Transverse colon (tissue), 4 donors: ENCODE measurements around the gene MISP3. TPM values are rescaled to one million over a fixed set of nuclear protein-coding genes. Genes with fewer than 3 reads are reported as not detected.
"Not testable (repeated sequence)": the region's sequence is repeated elsewhere in the genome, so short reads cannot be mapped to it uniquely, and the experiment has no call there.

Experiments used
- DNase-seq: peaks from one replicate; pipeline ENCODE4 v3.0.0-alpha.2; 2019
- H3K27ac ChIP-seq, 4 donors: fragments of 200-600 bp; sonication (generic); 2 replicates each; pipeline ENCODE4 v1.5.1; 2016 to 2018; ENCODE audit warnings: inconsistent platforms in 4 of 4
- H3K27me3 ChIP-seq: fragments of 200-600 bp; sonication (generic); 2 replicates; pipeline ENCODE4 v1.5.1; 2017; ENCODE audit warnings: inconsistent platforms
- H3K36me3 ChIP-seq, 4 donors: fragments of 200-600 bp; sonication (generic); 2 replicates each; pipeline ENCODE4 v1.5.1; 2017 to 2019; ENCODE audit warnings: inconsistent platforms in 4 of 4
- H3K4me1 ChIP-seq, 4 donors: fragments of 200-600 bp; sonication (generic); 2 replicates each; pipeline ENCODE4 v1.5.1; 2017 to 2020; ENCODE audit warnings: inconsistent platforms in 4 of 4
- H3K4me3 ChIP-seq, 4 donors: fragments of 200-600 bp; sonication (generic); 1 replicate in 1 of 4; 2 replicates in 3 of 4; pipeline versions ENCODE4 v1.5.1 to v1.6.1; 2017 to 2019; ENCODE audit warnings: inconsistent platforms in 4 of 4
- H3K9me3 ChIP-seq, 2 donors: fragments of 200-600 bp; sonication (generic); 2 replicates each; pipeline ENCODE4 v1.5.1; 2017 to 2019; ENCODE audit warnings: inconsistent platforms in 2 of 2
- CTCF ChIP-seq, 5 experiments: fragments of 200-600 bp in 3 of 5; fragments of 450-650 bp in 2 of 5; sonication (generic) in 3 of 5; IDR thresholded peaks; 1 replicate in 2 of 5; 2 replicates in 3 of 5; pipeline ENCODE4 v1.5.1; 2016 to 2017; ENCODE audit warnings: antibody characterized with exemption in 5 of 5, inconsistent platforms in 3 of 5, mild to moderate bottlenecking in 2 of 5, moderate library complexity in 1 of 5
- EP300 ChIP-seq: sonication (generic); formaldehyde crosslinking; IDR thresholded peaks from one replicate; pipeline ENCODE4 v1.6.1; 2017; ENCODE audit warnings: antibody characterized with exemption, low read depth
- POLR2A ChIP-seq: fragments of 450-650 bp; IDR thresholded peaks from one replicate; pipeline ENCODE4 v1.6.1; 2016; ENCODE audit warnings: antibody characterized with exemption, mild to moderate bottlenecking, moderate library complexity
- POLR2AphosphoS5 ChIP-seq, 3 donors: sonication (generic); formaldehyde crosslinking; IDR thresholded peaks; one replicate each; pipeline ENCODE4 v1.6.1; 2016; ENCODE audit warnings: antibody characterized with exemption in 3 of 3
- WGBS, 2 donors: methylation state at CpG; one replicate each; pipeline ENCODE4 v1.1.5; 2018; ENCODE audit warnings: low coverage in 1 of 2; 5-methylcytosine and 5-hydroxymethylcytosine counted together
- in situ Hi-C, 4 donors: fragments of 200-750 bp; cut with MboI; loops; one replicate each; pipeline versions ENCODE4 v1.15.0 to v1.15.1; 2017; ENCODE audit warnings: low sequenced_read_pairs in 3 of 4, low pct_ligation_motif_present in 1 of 4, low pct_unique_long_range_greater_than_20kb in 1 of 4
- intact Hi-C: fragments of 100-400 bp; cut with DNase I; formaldehyde crosslinking; loops from one replicate; pipeline ENCODE4 v1.15.1; 2023; ENCODE audit warnings: low total_unique reads
- total RNA-seq, 4 donors: library from RNA; depleted of rRNA; stranded (reverse); fragments of >200 nt; gene quantifications; one replicate each; pipeline ENCODE4 v1.1.0, GENCODE V29; 2016

Gene MISP3
- total RNA-seq, 4 donors from 2014 or later, result 23.8 to 115 (median 35.8) TPM

DNA sequence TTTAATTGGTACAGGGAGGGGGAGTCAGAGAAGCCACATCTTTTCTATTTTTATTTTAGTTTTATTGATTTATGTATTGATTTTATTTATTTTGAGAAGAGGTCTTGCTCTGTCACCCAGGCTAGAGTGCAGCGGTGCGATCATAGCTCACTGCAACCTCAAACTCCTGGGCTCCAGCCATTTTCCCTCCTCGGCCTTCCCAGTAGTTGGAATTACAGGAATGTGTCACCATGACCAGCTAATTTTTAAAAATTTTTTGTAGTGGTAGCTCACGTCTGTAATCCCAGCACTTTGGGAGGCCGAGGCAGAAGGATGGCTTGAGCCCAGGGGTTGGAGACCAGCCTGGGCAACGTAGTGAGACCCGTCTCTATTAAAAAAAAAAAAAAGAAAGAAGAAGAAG lies 36.9 kb upstream of the MISP3 start:
- H3K9me3 ChIP-seq, result no peaks in the 10 kb centered on the region
- WGBS, 2 donors, result 82 to 90% methylated on average over 4 to 7 of the region's 7 CpGs
- H3K4me1 ChIP-seq, result peaks cover 0 to 15% (median 10%) of the 10 kb centered on the region in 4 donors
- no peaks in the 10 kb centered on the region for H3K27me3 ChIP-seq
- no peak for DNase-seq
- in situ Hi-C loops, result no loop called here
- no peaks in the 10 kb centered on the region for H3K36me3 ChIP-seq
- no peak for TF ChIP-seq EP300
- TF ChIP-seq POLR2AphosphoS5 (IDR thresholded peaks at IDR 0.05), result no peak
- TF ChIP-seq CTCF (IDR thresholded peaks at IDR 0.05), result no peak
- no peak for TF ChIP-seq POLR2A
- intact Hi-C loops, result no loop called here
- H3K4me3 ChIP-seq, result no peak overlapping the region
- H3K27ac ChIP-seq, result no peak overlapping the region

DNA sequence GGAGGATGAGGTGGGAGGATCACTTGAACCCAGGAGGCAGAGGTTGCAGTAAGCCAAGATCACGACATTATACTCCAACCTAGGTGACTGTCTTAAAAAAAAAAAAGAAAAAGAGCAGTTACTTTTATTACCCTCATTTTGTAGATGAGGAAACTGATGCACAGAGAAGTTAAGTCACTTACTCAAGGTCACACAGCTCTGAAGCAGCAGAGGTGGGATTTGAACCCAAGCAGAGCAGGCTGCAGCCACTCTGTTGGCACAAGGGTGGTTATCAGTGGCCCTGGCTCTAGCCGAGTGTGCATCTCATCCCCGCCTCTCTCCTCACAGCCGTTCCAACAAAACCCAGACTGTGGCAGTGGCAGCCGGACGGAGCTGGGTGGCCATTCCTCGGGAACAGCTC lies 33.4 kb upstream of the MISP3 start:
- Histone ChIP-seq H3K27me3 (no peaks in the 10 kb centered on the region), H3K4me3 (no peak overlapping the region), H3K4me1 (peaks cover 0 to 17% (median 3%) of the 10 kb centered on the region in 4 donors), H3K27ac (no peak overlapping the region), H3K9me3 (no peaks in the 10 kb centered on the region), H3K36me3 (no peaks in the 10 kb centered on the region)
- in situ Hi-C loops, result no loop called here
- intact Hi-C loops, result no loop called here
- WGBS, 2 donors, result 96% methylated on average over 7 of the region's 7 CpGs; no CpG with 5 or more reads in 1 of the 2 donors
- no peak for DNase-seq
- no peak for TF ChIP-seq POLR2AphosphoS5 (IDR thresholded peaks at IDR 0.05)
- TF ChIP-seq POLR2A, result no peak

DNA sequence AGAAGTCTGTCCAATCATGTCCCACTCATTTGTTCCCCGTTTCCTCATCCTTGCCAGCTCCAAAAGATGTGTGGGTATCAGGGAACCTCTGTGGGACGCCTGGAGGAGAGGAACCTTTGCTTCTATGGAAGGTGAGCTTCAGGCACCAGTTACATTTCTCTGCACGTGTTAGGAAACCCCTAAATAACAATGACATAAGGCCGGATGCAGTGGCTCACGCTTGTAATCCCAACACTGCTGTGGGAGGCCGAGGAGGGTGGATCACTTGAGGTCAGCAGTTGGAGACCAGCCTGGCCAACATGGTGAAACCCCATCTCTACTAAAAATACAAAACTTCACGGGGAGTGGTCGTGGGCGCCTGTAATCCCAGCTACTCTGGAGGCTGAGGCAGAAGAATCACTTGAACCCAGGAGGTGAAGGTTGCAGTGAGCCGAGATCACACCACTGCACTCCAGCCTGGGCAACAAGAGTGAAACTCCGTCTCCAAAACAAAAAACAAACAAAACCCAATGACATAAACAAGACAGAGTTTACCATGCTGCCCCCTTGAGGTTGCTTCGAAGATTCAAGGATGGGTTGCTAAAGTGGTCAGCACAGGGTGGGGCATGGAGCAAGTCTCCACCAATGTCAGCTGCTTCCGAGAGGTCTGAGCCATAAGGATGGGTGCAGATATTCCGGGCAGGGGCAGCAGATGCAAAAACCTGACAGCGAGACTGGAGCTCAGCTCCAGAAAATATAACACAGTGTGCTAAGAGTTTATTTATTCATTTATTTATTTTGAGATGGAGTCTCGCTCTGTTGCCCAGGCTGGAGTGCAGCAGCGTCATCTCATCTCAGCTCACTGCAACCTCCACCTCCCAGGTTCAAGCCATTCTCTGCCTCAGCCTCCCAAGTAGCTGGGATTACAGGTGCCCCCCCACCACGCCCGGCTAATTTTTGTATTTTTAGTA lies 29.7 kb upstream of the MISP3 start:
- intact Hi-C loops, H3K36me3 ChIP-seq: not testable (repeated sequence)
- 66% methylated on average over 19 of the region's 19 CpGs; no CpG with 5 or more reads in 1 of the 2 donors for WGBS, 2 donors

GRCh38 chr19:14047866-14048265 lies 24.7 kb upstream of the MISP3 start:
- DNase-seq, H3K27ac ChIP-seq, H3K4me3 ChIP-seq, H3K9me3 ChIP-seq, H3K36me3 ChIP-seq, in situ Hi-C loops, H3K27me3 ChIP-seq, intact Hi-C loops: not testable (repeated sequence)
- WGBS, 2 donors, result 95 to 96% methylated on average over 3 to 10 of the region's 10 CpGs
- peaks cover 0 to 14% (median 3%) of the 10 kb centered on the region in 4 donors for H3K4me1 ChIP-seq

More for the DNA sequence above, 29.7 kb upstream of the MISP3 start:
- H3K9me3 ChIP-seq, H3K27me3 ChIP-seq, H3K4me3 ChIP-seq, in situ Hi-C loops: not testable (repeated sequence)
- Histone ChIP-seq H3K4me1 (peaks cover 0 to 18% (median 3%) of the 10 kb centered on the region in 4 donors), H3K27ac (peak overlapping the region in 2 of 4 donors; percentile 33 to 54)
- DNase-seq, result peak; percentile 58
- TF ChIP-seq CTCF (IDR thresholded peaks at IDR 0.05), result peak; percentile 43 to 72 (median 56)

- TF ChIP-seq CTCF (IDR thresholded peaks at IDR 0.05) (peak; percentile 71 to 89 (median 80)), POLR2AphosphoS5 (IDR thresholded peaks at IDR 0.05) (no peak)
- H3K4me3 ChIP-seq, result no peak overlapping the region
- WGBS, 2 donors, result 78% methylated on average over 8 of the region's 8 CpGs; no CpG with 5 or more reads in 1 of the 2 donors
- no peaks in the 10 kb centered on the region for H3K27me3 ChIP-seq
- H3K36me3 ChIP-seq, result no peaks in the 10 kb centered on the region
- intact Hi-C loops (no loop called here), in situ Hi-C loops (no loop called here)
- H3K9me3 ChIP-seq, result no peaks in the 10 kb centered on the region
- H3K27ac ChIP-seq, result no peak overlapping the region
- DNase-seq, result peak; percentile 72
- H3K4me1 ChIP-seq, result peaks cover 0 to 7% (median under 1%) of the 10 kb centered on the region in 4 donors
These were observed 24.0 kb upstream of the MISP3 start for GRCh38 chr19:14048443-14049153.
